ENCODE data around the gene RIPK1. TPM values are rescaled to one million over a fixed set of nuclear protein-coding genes. Genes with fewer than 3 reads are reported as not detected.
"Not testable (repeated sequence)": the region's sequence is repeated elsewhere in the genome, so short reads cannot be mapped to it uniquely, and the experiment has no call there.

The RIPK1 gene
- total RNA-seq (10 to 100 TPM; 21.9 to 24.1 TPM), polyA plus RNA-seq (10 to 100 TPM; 12.1 to 17.6 TPM)
- long read RNA-seq, donor 1, full-length matches to known transcripts = 5 of 20 reads
- long read RNA-seq, donor 1, partial matches to known transcripts = 15 of 20 reads
- long read RNA-seq, donor 1, other reads (novel, unspliced or antisense) = 0 of 20 reads
- long read RNA-seq, donor 2, full-length matches to known transcripts = 2 of 2 reads
- long read RNA-seq, donor 2, partial matches to known transcripts = 0 of 2 reads
- long read RNA-seq, donor 2, other reads (novel, unspliced or antisense) = 0 of 2 reads
- long read RNA-seq, donor 3 = 0 reads
- long read RNA-seq, donor 4 = 0 reads
- long read RNA-seq, donor 5, full-length matches to known transcripts = 4 of 4 reads
- long read RNA-seq, donor 5, partial matches to known transcripts = 0 of 4 reads
- long read RNA-seq, donor 5, other reads (novel, unspliced or antisense) = 0 of 4 reads

GRCh38 chr6:3068329-3069214 is at the start of gene RIPK1:
Gene RIPK1 (plus strand): TSS chr6:3068494. CDS start chr6:3076824, 8,330 bp downstream.
- peak; percentile 92 for ATAC-seq (ENCODE audit: insufficient read depth, low FRiP score)
- peaks cover 0 to 19% (median 4%) of the 10 kb centered on the region in 5 donors for H3K4me1 ChIP-seq (ENCODE audit: control insufficient read depth in 5 of 5, insufficient read depth in 5 of 5, low read length in 5 of 5)
- peak within 1 kb of the TSS; percentile 65 for H3K4me3 ChIP-seq
- no peaks in the 10 kb centered on the region for H3K36me3 ChIP-seq (ENCODE audit: control insufficient read depth in 4 of 4, insufficient read depth in 4 of 4, low read length in 4 of 4)
- DNase-seq = peak; percentile 92 to 94 (median 93)
- WGBS, 2 donors = 0% methylated on average over 58 to 112 of the region's 112 CpGs
- peak within 1 kb of the TSS; percentile 99 for H3K27ac ChIP-seq (ENCODE audit: low read depth in 1 of 2, low read length in 1 of 2)
- peak within 1 kb of the TSS; percentile 73 to 85 for H3K9ac ChIP-seq (ENCODE audit: insufficient read depth in 1 of 2, low read length in 2 of 2)
- peak; percentile 6 for TF ChIP-seq CTCF (IDR thresholded peaks at IDR 0.05; ENCODE audit: control extremely low read depth, extremely low read depth)
- no peaks in the 10 kb centered on the region for H3K9me3 ChIP-seq (ENCODE audit: control insufficient read depth in 4 of 4, insufficient read depth in 3 of 4, low read length in 3 of 4)
- H3K27me3 ChIP-seq (ENCODE audit: control insufficient read depth in 3 of 3, insufficient read depth in 3 of 3, low read length in 2 of 3) = no peaks in the 10 kb centered on the region

GRCh38 chr6:3019065-3019464 is 49.2 kb upstream of the RIPK1 start:
- ATAC-seq (ENCODE audit: insufficient read depth, low FRiP score) (no peak), DNase-seq (no peak)
- H3K4me3 ChIP-seq = no peak overlapping the region
- no peaks in the 10 kb centered on the region for H3K9me3 ChIP-seq (ENCODE audit: control insufficient read depth in 4 of 4, insufficient read depth in 3 of 4, low read length in 3 of 4)
- TF ChIP-seq CTCF (IDR thresholded peaks at IDR 0.05; ENCODE audit: control extremely low read depth, extremely low read depth) = no peak
- H3K27ac ChIP-seq (ENCODE audit: low read depth in 1 of 2, low read length in 1 of 2) = no peak overlapping the region
- H3K27me3 ChIP-seq (ENCODE audit: control insufficient read depth in 3 of 3, insufficient read depth in 3 of 3, low read length in 2 of 3) = no peaks in the 10 kb centered on the region
- H3K4me1 ChIP-seq (ENCODE audit: control insufficient read depth in 5 of 5, insufficient read depth in 5 of 5, low read length in 5 of 5) = peaks cover 0 to 9% (median 0%) of the 10 kb centered on the region in 5 donors
- 29 to 69% methylated on average over 1 of the region's 1 CpG for WGBS, 2 donors
- H3K36me3 ChIP-seq (ENCODE audit: control insufficient read depth in 4 of 4, insufficient read depth in 4 of 4, low read length in 4 of 4) = peaks cover 0 to 15% (median 11%) of the 10 kb centered on the region in 4 donors
- H3K9ac ChIP-seq (ENCODE audit: insufficient read depth in 1 of 2, low read length in 2 of 2) = no peak overlapping the region

GRCh38 chr6:3019749-3020320 is 48.5 kb upstream of the RIPK1 start:
- Histone ChIP-seq H3K4me1 (ENCODE audit: control insufficient read depth in 5 of 5, insufficient read depth in 5 of 5, low read length in 5 of 5) (peaks cover 0 to 11% (median 0%) of the 10 kb centered on the region in 5 donors), H3K36me3 (ENCODE audit: control insufficient read depth in 4 of 4, insufficient read depth in 4 of 4, low read length in 4 of 4) (peaks cover 0 to 12% (median 9%) of the 10 kb centered on the region in 4 donors), H3K9ac (ENCODE audit: insufficient read depth in 1 of 2, low read length in 2 of 2) (no peak overlapping the region), H3K9me3 (ENCODE audit: control insufficient read depth in 4 of 4, insufficient read depth in 3 of 4, low read length in 3 of 4) (no peaks in the 10 kb centered on the region), H3K27ac (ENCODE audit: low read depth in 1 of 2, low read length in 1 of 2) (no peak overlapping the region), H3K27me3 (ENCODE audit: control insufficient read depth in 3 of 3, insufficient read depth in 3 of 3, low read length in 2 of 3) (no peaks in the 10 kb centered on the region), H3K4me3 (no peak overlapping the region)
- DNase-seq (no peak), ATAC-seq (ENCODE audit: insufficient read depth, low FRiP score) (no peak)
- 95% methylated on average over 6 of the region's 6 CpGs for WGBS, 2 donors
- no peak for TF ChIP-seq CTCF (IDR thresholded peaks at IDR 0.05; ENCODE audit: control extremely low read depth, extremely low read depth)

GRCh38 chr6:3020976-3021598 is 47.2 kb upstream of the RIPK1 start:
- not testable (repeated sequence) for H3K9me3 ChIP-seq (ENCODE audit: control insufficient read depth in 4 of 4, insufficient read depth in 3 of 4, low read length in 3 of 4); ATAC-seq (ENCODE audit: insufficient read depth, low FRiP score); H3K27me3 ChIP-seq (ENCODE audit: control insufficient read depth in 3 of 3, insufficient read depth in 3 of 3, low read length in 2 of 3); H3K36me3 ChIP-seq (ENCODE audit: control insufficient read depth in 4 of 4, insufficient read depth in 4 of 4, low read length in 4 of 4); H3K4me3 ChIP-seq; DNase-seq; H3K27ac ChIP-seq (ENCODE audit: low read depth in 1 of 2, low read length in 1 of 2); H3K9ac ChIP-seq (ENCODE audit: insufficient read depth in 1 of 2, low read length in 2 of 2)
- H3K4me1 ChIP-seq (ENCODE audit: control insufficient read depth in 5 of 5, insufficient read depth in 5 of 5, low read length in 5 of 5) = peaks cover 0 to 13% (median 0%) of the 10 kb centered on the region in 5 donors
- whole genome bisulfite sequencing, 2 donors = 98 to 99% methylated on average over 2 of the region's 2 CpGs

Measured in lung (tissue), 16 donors.